IPS-15b (cell line): ENCODE data around the gene SINHCAF.

ENCODE experiments used
- H3K27me3 ChIP-seq: one replicate; pipeline ENCODE4 v1.6.1; 2013; ENCODE audit warnings: low read length; ENCODE audit not compliant: control insufficient read depth, insufficient read depth
- H3K36me3 ChIP-seq: one replicate; pipeline ENCODE4 v1.6.1; 2013; ENCODE audit warnings: low read length; ENCODE audit not compliant: control insufficient read depth, insufficient read depth
- H3K4me1 ChIP-seq: one replicate; pipeline ENCODE4 v1.6.1; 2013; ENCODE audit warnings: mild to moderate bottlenecking, low read length; ENCODE audit not compliant: control insufficient read depth, insufficient read depth
- H3K4me3 ChIP-seq: one replicate; pipeline ENCODE4 v1.5.1; 2013; ENCODE audit warnings: low read depth, low read length
- H3K9ac ChIP-seq: one replicate; pipeline ENCODE4 v1.6.1; 2013; ENCODE audit warnings: low read depth, mild to moderate bottlenecking, low read length
- H3K9me3 ChIP-seq: one replicate; pipeline ENCODE4 v1.6.1; 2013; ENCODE audit warnings: mild to moderate bottlenecking, low read length; ENCODE audit not compliant: control insufficient read depth, insufficient read depth

The SINHCAF gene

GRCh38 chr12:31315784-31316465 is 10.0 kb downstream of the SINHCAF start:
- no peaks in the 10 kb centered on the region for H3K36me3 ChIP-seq
- no peak overlapping the region for H3K4me3 ChIP-seq
- peaks cover 48% of the 10 kb centered on the region for H3K4me1 ChIP-seq
- no peaks in the 10 kb centered on the region for H3K9me3 ChIP-seq
- no peak overlapping the region for H3K9ac ChIP-seq
- H3K27me3 ChIP-seq: no peaks in the 10 kb centered on the region

DNA sequence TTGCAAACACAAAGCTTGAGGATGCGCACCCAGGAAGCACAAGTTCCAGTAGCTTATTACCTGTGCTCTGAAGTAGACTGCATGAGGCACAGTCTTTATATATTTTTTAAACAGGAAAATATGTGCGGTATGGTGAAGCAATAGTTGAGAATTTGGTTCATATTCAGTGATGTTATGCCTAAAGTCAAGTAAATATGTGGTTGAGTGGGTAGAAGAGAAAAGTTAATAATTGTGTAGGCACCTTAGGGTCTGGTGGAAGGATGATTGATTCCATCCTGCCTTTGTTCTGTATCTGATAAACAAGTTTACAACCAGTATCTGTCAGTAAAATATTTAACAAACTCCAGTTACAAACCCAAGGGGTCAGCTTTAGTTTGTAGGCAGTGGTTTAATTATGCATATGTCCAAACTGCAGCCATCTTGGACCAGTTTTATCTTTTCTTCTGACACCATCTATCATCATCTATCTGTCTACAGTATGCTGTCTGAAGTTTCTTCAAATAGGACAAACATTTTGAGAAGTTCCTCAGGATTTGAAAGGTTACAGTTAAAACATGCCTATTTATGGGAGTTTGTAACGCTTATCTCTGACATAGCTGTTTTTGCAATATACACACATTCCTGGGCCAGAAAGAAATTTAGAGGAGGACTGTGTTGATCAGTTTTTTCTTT is 10.8 kb downstream of the SINHCAF start:
- H3K36me3 ChIP-seq: no peaks in the 10 kb centered on the region
- no peaks in the 10 kb centered on the region for H3K27me3 ChIP-seq
- H3K9ac ChIP-seq: no peak overlapping the region
- no peak overlapping the region for H3K4me3 ChIP-seq
- peaks cover 48% of the 10 kb centered on the region for H3K4me1 ChIP-seq
- H3K9me3 ChIP-seq: no peaks in the 10 kb centered on the region

DNA sequence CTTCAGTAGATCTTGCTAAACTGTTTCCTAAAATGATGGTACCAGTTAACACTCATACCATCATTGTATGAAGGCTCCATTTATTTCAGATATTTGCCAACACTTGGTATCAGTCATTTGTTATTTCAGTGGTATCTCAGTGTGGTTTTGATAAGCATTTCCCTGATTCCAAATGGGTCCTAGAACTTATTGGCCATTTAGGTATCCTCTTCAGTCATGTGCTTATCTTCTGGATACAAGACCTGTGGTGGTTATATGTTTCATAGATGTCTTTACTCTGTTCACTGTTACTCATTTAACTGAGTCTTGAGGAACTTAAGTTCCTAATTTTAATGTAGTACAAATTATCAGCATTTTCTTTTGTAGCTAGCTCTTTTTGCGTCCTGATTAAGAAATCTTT is 13.5 kb downstream of the SINHCAF start:
- no peak overlapping the region for H3K9ac ChIP-seq
- H3K4me1 ChIP-seq: peaks cover 40% of the 10 kb centered on the region
- no peaks in the 10 kb centered on the region for H3K9me3 ChIP-seq
- no peak overlapping the region for H3K4me3 ChIP-seq
- H3K36me3 ChIP-seq: no peaks in the 10 kb centered on the region
- no peaks in the 10 kb centered on the region for H3K27me3 ChIP-seq

DNA sequence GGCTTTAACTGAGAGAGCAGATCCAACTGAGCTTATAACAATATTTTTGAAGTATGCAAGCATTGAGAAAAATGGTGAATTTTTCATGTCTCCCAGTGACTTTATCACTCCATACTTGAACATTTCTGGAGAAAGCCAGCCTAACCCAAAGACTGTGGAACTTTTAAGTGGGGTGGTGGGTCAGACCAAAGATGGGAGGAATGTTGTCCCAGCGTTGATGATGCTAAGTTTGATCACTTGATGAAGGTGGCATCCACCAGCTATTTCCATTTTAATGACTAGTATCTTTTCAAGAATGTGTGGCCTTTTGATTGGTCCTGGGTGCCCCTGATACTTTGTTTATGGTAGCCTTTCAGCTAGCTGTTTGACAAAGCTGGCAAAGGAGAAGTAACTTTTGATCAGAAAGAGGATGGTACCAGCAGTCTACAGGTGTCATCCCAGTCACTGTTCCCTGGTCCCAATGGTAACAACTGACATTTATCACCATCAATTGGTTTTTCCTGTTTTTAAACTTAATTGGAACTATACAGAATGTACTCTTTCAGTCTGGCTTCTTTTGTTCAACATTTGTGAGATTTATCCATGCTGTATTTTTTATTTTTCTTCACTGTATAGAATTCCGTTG is 14.2 kb downstream of the SINHCAF start:
- H3K36me3 ChIP-seq: no peaks in the 10 kb centered on the region
- no peak overlapping the region for H3K4me3 ChIP-seq
- H3K9ac ChIP-seq: no peak overlapping the region
- H3K9me3 ChIP-seq: no peaks in the 10 kb centered on the region
- H3K4me1 ChIP-seq: peaks cover 40% of the 10 kb centered on the region
- no peaks in the 10 kb centered on the region for H3K27me3 ChIP-seq

DNA sequence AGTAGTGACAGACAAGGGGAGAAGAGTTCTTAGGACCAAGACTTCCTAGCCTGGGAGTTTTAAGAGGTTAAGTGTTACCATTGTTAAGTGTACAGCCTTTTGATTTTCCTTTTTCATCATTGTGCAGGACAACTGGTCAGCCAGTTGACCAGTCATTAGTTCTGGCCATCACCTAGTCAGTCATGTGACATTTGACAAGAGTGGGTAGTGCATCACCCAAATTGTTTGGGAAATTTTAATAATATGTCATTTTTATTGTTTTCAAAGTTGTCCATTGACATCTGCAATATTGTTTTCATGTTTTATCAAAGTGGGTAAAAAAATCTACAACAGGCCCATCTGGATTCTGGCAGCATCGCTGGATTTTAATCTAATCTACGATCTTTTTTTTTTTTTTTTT is 15.5 kb downstream of the SINHCAF start:
- H3K9ac ChIP-seq: no peak overlapping the region
- H3K9me3 ChIP-seq: no peaks in the 10 kb centered on the region
- H3K36me3 ChIP-seq: no peaks in the 10 kb centered on the region
- no peaks in the 10 kb centered on the region for H3K27me3 ChIP-seq
- H3K4me1 ChIP-seq: peaks cover 35% of the 10 kb centered on the region
- H3K4me3 ChIP-seq: no peak overlapping the region

DNA sequence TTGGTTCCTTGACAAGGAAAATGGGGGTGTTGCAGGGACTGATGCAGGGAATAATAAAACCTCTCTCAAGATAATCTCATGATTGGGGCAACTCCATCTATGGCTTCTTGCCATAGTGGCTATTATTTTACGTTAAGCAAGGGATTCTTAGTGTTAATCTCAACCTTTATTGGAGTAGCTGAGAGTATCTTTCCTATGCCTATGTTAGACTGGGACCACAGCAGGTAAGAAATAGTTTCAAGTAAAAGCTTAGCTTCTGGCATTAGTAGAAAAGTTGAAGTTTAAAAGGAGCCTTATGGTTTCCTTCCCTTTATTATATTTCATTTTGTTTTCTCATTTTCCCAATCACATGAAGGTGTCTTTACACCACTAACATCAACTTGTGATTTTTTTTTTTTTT is 16.7 kb downstream of the SINHCAF start:
- Histone ChIP-seq H3K36me3 (peaks cover 8% of the 10 kb centered on the region), H3K9ac (no peak overlapping the region), H3K9me3 (no peaks in the 10 kb centered on the region), H3K4me1 (peaks cover 25% of the 10 kb centered on the region), H3K27me3 (no peaks in the 10 kb centered on the region), H3K4me3 (no peak overlapping the region)

GRCh38 chr12:31308116-31308515 is 17.8 kb downstream of the SINHCAF start:
- no peaks in the 10 kb centered on the region for H3K9me3 ChIP-seq
- no peak overlapping the region for H3K4me3 ChIP-seq
- no peak overlapping the region for H3K9ac ChIP-seq
- no peaks in the 10 kb centered on the region for H3K27me3 ChIP-seq
- peaks cover 15% of the 10 kb centered on the region for H3K36me3 ChIP-seq
- H3K4me1 ChIP-seq: peaks cover 25% of the 10 kb centered on the region

GRCh38 chr12:31306866-31307265 is 19.1 kb downstream of the SINHCAF start:
- no peaks in the 10 kb centered on the region for H3K9me3 ChIP-seq
- H3K9ac ChIP-seq: no peak overlapping the region
- peaks cover 17% of the 10 kb centered on the region for H3K36me3 ChIP-seq
- no peaks in the 10 kb centered on the region for H3K27me3 ChIP-seq
- no peak overlapping the region for H3K4me3 ChIP-seq
- H3K4me1 ChIP-seq: peaks cover 31% of the 10 kb centered on the region

- H3K4me3 ChIP-seq: no peak overlapping the region
- H3K9ac ChIP-seq: no peak overlapping the region
- H3K4me1 ChIP-seq: peaks cover 22% of the 10 kb centered on the region
- H3K27me3 ChIP-seq: no peaks in the 10 kb centered on the region
- H3K9me3 ChIP-seq: no peaks in the 10 kb centered on the region
- peaks cover 17% of the 10 kb centered on the region for H3K36me3 ChIP-seq
Measured at GRCh38 chr12:31303466-31303865, 22.5 kb downstream of the SINHCAF start.

DNA sequence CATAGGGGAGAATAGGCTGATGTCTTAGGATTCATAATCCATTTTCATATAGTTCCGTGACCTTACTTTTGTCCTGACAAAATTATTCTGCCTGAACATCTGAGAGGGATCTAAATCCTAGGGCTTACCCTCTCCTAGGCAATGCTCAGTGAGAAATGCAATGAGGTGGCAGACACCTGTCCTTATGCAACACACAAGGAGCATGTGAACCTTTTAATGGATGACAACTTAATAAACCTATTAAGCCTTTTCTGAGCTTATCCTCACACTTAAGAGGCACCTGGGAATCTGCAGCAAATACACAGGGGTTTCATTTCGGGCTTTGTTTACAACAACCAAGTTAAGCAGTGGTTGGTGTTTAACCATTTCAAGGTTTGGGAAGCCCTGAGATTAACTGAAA is 24.6 kb downstream of the SINHCAF start:
- H3K9me3 ChIP-seq: no peaks in the 10 kb centered on the region
- H3K27me3 ChIP-seq: no peaks in the 10 kb centered on the region
- peaks cover 6% of the 10 kb centered on the region for H3K4me1 ChIP-seq
- H3K4me3 ChIP-seq: no peak overlapping the region
- H3K9ac ChIP-seq: no peak overlapping the region
- peaks cover 27% of the 10 kb centered on the region for H3K36me3 ChIP-seq

DNA sequence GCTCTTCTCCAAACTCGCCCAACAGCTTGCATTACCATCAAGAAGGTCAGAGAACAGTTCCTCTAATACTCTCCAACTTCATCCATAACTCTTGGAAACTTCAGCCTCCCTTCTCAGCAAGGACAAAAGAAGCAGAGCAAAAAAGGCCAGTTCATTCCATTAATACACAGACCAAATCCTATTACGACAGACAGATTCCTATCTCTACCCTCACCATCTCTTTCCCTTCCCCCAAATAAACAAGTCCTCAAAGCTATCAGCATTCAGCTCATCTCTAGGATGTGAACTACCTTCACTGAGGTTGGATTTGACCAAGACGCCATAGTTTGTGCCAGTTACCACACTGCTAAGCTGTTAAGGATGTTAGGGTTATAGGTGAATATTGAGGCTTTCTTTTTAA is 25.2 kb downstream of the SINHCAF start:
- Histone ChIP-seq H3K4me3 (no peak overlapping the region), H3K4me1 (peaks cover 6% of the 10 kb centered on the region), H3K27me3 (no peaks in the 10 kb centered on the region), H3K36me3 (peaks cover 27% of the 10 kb centered on the region), H3K9ac (no peak overlapping the region), H3K9me3 (no peaks in the 10 kb centered on the region)

GRCh38 chr12:31300341-31300740 is 25.6 kb downstream of the SINHCAF start:
- H3K4me3 ChIP-seq: no peak overlapping the region
- peaks cover 6% of the 10 kb centered on the region for H3K4me1 ChIP-seq
- no peaks in the 10 kb centered on the region for H3K27me3 ChIP-seq
- no peaks in the 10 kb centered on the region for H3K9me3 ChIP-seq
- H3K9ac ChIP-seq: no peak overlapping the region
- H3K36me3 ChIP-seq: peaks cover 29% of the 10 kb centered on the region
